Urinary bladder (tissue), 4 donors: Measurements from ENCODE around the gene SMYD3. TPM values are rescaled to one million over a fixed set of nuclear protein-coding genes. Genes with fewer than 3 reads are reported as not detected.

Experiments
- DNase-seq: peaks from one replicate; pipeline ENCODE4 v3.0.0-alpha.2; 2015; ENCODE audit errors: extremely low spot score
- H3K27ac ChIP-seq: one replicate; pipeline ENCODE4 v1.5.1; 2013; ENCODE audit warnings: low read depth, mild to moderate bottlenecking, moderate library complexity
- H3K36me3 ChIP-seq: one replicate; pipeline ENCODE4 v1.6.1; 2013; ENCODE audit warnings: mild to moderate bottlenecking, moderate library complexity; ENCODE audit not compliant: insufficient read depth
- H3K4me1 ChIP-seq: one replicate; pipeline ENCODE4 v1.6.1; 2013; ENCODE audit warnings: mild to moderate bottlenecking, moderate library complexity; ENCODE audit not compliant: insufficient read depth
- H3K4me3 ChIP-seq: one replicate; pipeline ENCODE4 v1.5.1; 2013; ENCODE audit warnings: low read depth, low read length
- WGBS: extraction: QIAGEN DNeasy Blood & Tissue Kit; methylation state at CpG from one replicate; pipeline ENCODE4 v1.1.7; 2013; 5-methylcytosine and 5-hydroxymethylcytosine counted together
- polyA plus RNA-seq: library from polyadenylated mRNA; stranded (reverse); fragments of 200-250 nt; gene quantifications from one replicate; pipeline ENCODE4 v1.2.3, GENCODE V29; 2013
- total RNA-seq: library from RNA; depleted of rRNA; stranded (reverse); fragments of >200 nt; gene quantifications from one replicate; pipeline ENCODE4 v1.2.3, GENCODE V29; 2014
- donor health status: healthy with polysubstance abuse.
- donor health status: healthy.

SMYD3 gene
- total and polyA plus RNA-seq, 2 donors, result 18.2 to 44.6 TPM

DNA sequence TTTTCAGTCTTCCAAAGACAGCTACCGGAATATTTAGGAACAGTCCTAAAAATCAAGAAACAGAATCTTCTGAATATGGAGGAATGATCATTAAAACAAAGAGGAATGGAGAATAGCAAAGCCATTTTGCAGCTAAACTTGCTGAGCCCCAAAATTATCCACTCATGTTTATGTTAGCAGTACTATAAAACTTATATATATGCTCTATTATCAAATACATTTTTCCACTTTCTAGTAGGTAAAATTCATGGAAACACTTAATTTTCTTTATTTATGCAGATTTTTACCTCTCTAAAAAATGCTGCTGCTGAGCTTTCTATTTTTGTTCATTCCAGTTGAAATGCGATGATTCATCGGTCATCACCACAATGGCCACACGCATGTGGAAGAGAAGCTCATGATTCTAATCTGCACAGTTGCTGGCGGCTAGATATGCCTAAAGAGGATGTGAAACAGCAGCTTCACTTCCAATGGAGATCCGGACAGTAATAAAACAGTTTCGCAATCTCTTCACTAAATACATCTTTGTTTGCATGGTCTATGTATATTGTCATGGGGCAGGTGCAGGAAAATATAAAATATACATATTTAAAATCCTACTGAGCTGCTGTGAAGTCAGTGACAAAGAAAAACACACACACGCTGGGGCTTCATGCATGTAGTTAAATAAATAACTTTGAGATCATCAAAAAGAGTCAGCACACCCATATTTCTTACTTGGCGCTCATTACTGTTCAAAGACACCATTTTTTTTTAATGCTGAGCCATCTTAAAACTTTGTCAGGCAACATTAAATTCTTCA lies 292.2 kb downstream of the SMYD3 start:
- no peak overlapping the region for H3K27ac ChIP-seq
- 53% methylated on average over 9 of the region's 9 CpGs for WGBS
- peak; percentile 7 for DNase-seq
- H3K36me3 ChIP-seq, result peaks cover 2% of the 10 kb centered on the region
- H3K4me3 ChIP-seq, result no peak overlapping the region
- no peaks in the 10 kb centered on the region for H3K4me1 ChIP-seq

DNA sequence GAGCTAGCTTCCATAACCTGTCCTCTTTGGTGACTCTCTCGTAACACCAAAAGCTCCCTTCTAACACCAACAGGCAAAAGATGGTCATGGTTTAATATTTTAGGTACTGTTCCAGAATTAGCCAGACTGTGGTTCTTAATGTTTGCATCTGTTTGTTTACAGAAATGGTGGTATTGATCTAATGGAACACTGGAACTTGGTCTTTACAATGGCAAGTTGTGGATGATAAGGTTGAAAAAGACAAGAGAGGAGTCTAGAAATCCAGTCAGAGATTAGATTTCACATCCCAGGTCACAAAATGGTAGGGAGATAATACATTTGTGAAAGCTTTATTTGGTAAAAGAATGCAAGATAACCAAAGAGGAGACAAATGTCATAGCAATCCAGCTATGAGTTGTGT lies 293.1 kb downstream of the SMYD3 start:
- 97% methylated on average over 1 of the region's 1 CpG for WGBS
- no peak overlapping the region for H3K4me3 ChIP-seq

DNA sequence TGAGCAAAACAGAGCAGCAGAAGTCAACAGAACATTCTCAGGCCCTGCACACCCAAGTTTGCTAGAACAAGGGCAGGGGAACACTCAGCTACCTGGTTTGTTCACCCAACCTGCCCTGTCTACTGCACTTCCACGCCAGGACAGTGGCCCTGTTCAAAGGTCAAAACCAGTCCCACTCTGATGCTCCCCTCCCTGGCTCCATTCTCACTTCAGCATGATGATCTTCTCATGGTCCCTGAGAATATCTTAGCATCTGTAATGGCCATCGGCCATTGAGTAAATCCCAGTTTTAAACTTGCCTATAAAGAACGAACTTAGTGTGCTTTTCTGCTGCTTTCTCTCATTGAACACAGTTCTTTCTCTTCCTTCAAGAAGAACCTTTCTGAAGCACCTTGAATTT lies 293.6 kb downstream of the SMYD3 start:
- Histone ChIP-seq H3K27ac (no peak overlapping the region), H3K36me3 (peaks cover 2% of the 10 kb centered on the region), H3K4me3 (no peak overlapping the region), H3K4me1 (no peaks in the 10 kb centered on the region)
- DNase-seq, result no peak
- 95% methylated on average over 3 of the region's 3 CpGs for WGBS

More for the DNA sequence above, 293.1 kb downstream of the SMYD3 start:
- H3K36me3 ChIP-seq, result peaks cover 2% of the 10 kb centered on the region
- no peaks in the 10 kb centered on the region for H3K4me1 ChIP-seq
- no peak overlapping the region for H3K27ac ChIP-seq
- DNase-seq, result no peak

DNA sequence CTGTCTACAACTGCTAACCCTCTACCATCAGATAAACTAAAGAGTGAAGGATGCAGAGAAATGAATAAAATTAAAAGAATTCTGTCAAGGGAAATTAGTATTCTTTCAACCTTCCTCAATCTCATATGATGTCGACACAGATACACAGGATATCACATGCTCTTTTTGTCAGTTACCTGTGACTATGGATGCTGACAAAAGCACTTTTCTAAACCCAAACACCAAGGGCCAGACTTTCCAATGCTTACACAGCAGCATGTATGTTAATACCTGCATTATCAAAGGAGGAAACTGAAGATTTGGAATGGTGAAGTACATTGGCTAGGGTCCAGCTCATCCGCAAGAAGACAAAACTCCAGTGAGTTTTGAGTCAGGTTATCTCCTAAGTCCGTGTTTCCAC lies 294.0 kb downstream of the SMYD3 start:
- DNase-seq, result no peak
- 89% methylated on average over 3 of the region's 3 CpGs for WGBS

DNA sequence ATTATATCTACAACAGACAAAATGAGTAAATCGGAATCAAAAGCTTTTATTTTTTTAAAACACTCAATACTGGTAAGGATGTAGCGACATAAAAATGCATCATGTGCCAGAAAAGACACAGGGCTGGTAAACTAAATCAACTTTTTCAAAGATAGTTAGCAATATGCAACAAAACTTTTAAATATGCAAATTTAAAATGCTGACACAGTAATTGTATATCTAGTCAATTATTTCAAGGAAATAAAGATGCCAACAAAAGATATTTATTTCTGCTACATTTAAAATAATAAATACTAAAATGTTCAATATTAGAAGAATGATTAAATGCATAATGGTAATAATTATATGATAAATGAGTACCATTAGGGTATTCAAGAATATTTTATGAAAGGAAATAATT lies 295.1 kb downstream of the SMYD3 start:
- 98% methylated on average over 2 of the region's 2 CpGs for WGBS
- peaks cover 2% of the 10 kb centered on the region for H3K36me3 ChIP-seq
- H3K27ac ChIP-seq, result no peak overlapping the region
- DNase-seq, result no peak
- H3K4me1 ChIP-seq, result no peaks in the 10 kb centered on the region
- H3K4me3 ChIP-seq, result no peak overlapping the region

More for the DNA sequence above, 294.0 kb downstream of the SMYD3 start:
- Histone ChIP-seq H3K4me1 (no peaks in the 10 kb centered on the region), H3K36me3 (peaks cover 2% of the 10 kb centered on the region), H3K27ac (no peak overlapping the region), H3K4me3 (no peak overlapping the region)

DNA sequence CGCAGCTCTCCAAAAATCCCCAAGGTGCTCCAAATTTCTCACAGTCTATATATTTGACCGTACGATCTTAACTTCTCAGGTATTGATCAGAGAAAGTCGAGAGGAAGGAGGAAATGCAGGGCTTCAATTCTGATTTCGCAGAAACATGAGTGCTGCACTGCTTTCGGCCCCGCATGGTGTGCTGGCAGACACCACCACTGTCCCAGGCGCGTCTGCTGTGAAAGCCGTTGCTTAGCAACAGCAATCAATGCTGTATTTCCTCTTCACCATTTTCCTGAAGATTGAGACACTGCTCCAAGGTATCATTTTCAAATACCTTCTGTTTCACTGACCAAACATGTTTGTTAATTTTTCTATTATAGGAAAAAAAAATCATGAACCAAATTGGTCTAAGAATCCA lies 296.3 kb downstream of the SMYD3 start:
- Histone ChIP-seq H3K27ac (no peak overlapping the region), H3K4me1 (no peaks in the 10 kb centered on the region), H3K36me3 (peaks cover 2% of the 10 kb centered on the region), H3K4me3 (no peak overlapping the region)
- no peak for DNase-seq
- 81% methylated on average over 10 of the region's 10 CpGs for WGBS

DNA sequence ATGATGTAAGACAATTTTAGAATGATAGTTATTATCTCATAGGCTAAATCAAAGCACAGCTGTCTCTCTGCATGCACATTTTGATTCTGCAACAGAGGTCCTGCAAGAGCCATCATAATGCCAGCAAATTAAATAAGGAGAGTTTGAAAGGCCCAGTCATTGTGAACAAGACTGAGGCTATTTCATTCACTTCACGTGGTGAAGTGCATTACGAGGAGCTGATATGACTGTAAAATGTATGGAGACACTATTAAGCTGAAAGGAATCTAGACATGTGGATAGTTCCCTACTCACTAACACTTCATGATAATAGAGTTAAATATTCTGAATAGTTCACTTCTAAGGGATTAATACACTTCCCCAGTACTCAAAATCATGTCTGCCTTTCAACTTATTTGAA lies 299.0 kb downstream of the SMYD3 start:
- H3K27ac ChIP-seq, result no peak overlapping the region
- H3K4me3 ChIP-seq, result no peak overlapping the region
- WGBS, result 76% methylated on average over 2 of the region's 2 CpGs
- no peaks in the 10 kb centered on the region for H3K4me1 ChIP-seq
- DNase-seq, result no peak
- H3K36me3 ChIP-seq, result peaks cover 2% of the 10 kb centered on the region

DNA sequence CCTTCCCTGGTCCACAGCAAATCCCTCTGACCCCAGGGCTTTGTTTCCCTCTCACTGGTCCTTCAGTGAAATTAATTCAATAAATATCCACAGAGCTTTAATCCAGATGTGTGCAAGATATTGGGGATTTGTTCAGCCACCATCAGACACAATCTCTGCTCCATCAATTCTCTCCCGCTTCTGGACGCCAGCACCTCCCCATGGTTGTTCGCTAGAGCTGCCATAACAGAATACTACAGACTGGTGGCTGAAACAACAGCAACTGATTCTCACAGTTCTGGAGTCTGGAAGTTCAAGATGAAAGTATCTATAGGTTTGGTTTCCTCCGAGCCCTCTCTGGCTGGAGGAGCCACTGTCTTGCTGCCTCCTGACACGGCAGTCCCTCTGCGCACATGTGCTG lies 303.9 kb downstream of the SMYD3 start:
- no peaks in the 10 kb centered on the region for H3K36me3 ChIP-seq
- WGBS, result 98% methylated on average over 6 of the region's 6 CpGs
- no peak for DNase-seq
- H3K27ac ChIP-seq, result no peak overlapping the region
- H3K4me3 ChIP-seq, result no peak overlapping the region
- H3K4me1 ChIP-seq, result no peaks in the 10 kb centered on the region

DNA sequence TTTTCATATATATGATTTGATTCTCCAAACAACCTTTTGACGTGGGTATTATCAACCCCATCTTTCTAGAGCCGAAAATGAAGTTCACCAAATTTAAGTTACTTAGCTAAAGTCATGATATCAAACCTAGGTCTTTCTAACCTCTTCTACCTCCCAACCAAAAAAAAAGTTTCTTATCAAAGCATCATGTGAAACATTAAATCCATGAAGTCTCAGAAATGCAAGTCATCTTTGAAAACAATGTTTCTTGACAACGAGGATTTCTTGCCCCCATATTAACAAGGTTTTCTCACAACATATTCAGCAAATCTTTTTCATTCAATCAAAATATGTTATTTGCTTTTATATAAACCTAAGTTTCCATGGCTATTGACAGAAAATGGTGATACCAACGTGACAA lies 306.3 kb downstream of the SMYD3 start:
- Histone ChIP-seq H3K4me1 (no peaks in the 10 kb centered on the region), H3K27ac (no peak overlapping the region), H3K36me3 (no peaks in the 10 kb centered on the region), H3K4me3 (no peak overlapping the region)
- 96% methylated on average over 4 of the region's 4 CpGs for WGBS
- DNase-seq, result no peak

DNA sequence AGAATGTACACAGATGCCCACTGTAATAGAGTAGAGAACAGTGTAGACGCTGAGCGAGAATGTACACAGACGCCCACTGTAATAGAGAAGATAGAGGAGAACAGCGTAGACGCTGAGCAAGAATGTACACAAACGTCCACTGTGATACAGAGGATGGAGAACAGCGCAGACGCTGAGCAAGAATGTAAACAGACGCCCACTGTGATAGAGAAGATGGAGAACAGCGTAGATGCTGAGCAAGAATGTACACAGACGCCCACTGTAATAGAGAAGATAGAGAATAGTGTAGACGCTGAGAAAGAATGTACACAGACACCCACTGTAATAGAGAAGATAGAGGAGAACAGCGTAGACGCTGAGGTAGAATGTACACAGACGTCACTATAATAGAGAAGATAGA lies 306.9 kb downstream of the SMYD3 start:
- Histone ChIP-seq H3K4me1 (no peaks in the 10 kb centered on the region), H3K27ac (no peak overlapping the region), H3K4me3 (no peak overlapping the region), H3K36me3 (no peaks in the 10 kb centered on the region)
- WGBS, result 87% methylated on average over 15 of the region's 15 CpGs
- DNase-seq, result no peak

DNA sequence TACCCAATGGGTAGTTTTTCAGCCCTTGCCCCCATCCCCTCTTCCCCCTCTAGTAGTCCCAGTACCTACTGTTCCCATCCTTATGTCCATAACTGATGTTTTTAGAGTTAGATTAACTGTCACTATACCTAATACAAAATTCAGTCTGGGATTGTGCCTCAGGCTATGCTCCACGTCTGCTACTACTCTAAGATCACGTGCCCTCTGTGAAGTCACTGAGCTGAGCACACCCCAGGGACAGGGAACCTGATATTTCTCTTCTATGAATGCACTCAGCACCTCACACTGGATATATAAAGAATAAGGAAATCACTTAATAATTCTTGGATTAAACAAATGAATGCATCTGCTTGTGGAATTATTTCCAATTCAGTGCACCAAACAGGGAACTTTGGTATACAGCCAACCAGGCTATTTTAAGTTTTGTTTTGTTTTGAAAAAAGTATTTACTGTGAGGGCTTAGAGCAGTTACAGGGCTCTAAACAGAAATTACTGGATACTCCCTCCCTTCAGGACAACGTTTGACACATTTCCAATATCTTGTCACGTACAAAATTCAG lies 307.9 kb downstream of the SMYD3 start:
- no peaks in the 10 kb centered on the region for H3K4me1 ChIP-seq
- WGBS, result 68% methylated on average over 4 of the region's 4 CpGs
- H3K36me3 ChIP-seq, result no peaks in the 10 kb centered on the region
- no peak overlapping the region for H3K27ac ChIP-seq
- DNase-seq, result no peak
- no peak overlapping the region for H3K4me3 ChIP-seq

DNA sequence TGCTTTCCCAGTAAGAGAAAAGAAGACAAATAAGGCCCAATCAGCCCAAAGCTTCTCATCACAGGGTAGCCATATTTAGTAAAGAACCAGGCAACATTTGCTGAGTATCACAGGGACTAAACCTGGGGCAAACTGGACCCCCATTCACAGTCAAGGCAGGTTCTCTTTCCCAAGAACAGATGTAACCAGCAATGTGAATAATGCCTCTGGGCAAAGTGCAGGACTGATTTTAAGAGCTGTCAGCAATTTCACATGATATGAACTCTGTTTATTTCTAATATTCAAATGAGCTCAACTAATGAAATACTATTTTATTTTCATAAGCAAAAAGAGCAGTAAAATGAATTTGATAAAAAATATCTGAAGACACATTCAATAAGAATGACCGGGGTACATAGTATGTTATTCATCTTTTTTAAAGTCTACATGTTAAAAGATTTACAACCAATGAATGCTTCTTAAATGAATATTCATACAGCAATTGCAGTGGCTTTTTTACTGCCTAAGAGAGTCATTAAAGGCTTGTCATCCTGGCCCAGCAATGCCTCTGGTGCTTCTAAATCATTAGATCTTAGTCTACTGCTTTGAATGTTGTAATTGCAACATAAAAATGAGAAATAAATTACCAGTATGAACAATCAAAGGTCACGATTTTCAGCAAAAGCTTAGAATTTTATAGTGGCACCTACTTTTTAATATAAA lies 308.8 kb downstream of the SMYD3 start:
- Histone ChIP-seq H3K27ac (no peak overlapping the region), H3K4me1 (no peaks in the 10 kb centered on the region), H3K4me3 (no peak overlapping the region), H3K36me3 (no peaks in the 10 kb centered on the region)
- no peak for DNase-seq
- 84% methylated on average over 2 of the region's 2 CpGs for WGBS

DNA sequence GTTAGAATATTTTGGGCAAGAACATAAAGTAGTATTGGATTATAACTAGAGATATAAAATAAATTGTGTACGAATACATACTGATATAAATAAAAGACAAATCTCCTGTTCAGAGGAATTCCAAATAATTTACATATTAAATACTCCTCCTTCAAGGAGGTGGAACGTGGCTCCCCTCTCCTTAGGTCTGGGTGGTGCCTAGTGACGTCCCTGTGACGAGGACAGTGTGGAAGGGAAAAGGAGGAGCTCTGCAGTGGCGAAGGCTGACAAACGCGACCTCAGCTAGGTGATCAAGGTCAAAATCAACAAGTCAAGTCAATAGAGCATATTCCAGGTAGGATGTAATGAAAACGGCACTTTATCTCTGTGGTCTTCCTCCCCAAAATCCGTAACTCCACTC lies 310.0 kb downstream of the SMYD3 start:
- DNase-seq, result no peak
- H3K4me1 ChIP-seq, result no peaks in the 10 kb centered on the region
- no peak overlapping the region for H3K4me3 ChIP-seq
- H3K27ac ChIP-seq, result no peak overlapping the region
- WGBS, result 93% methylated on average over 9 of the region's 9 CpGs
- no peaks in the 10 kb centered on the region for H3K36me3 ChIP-seq

DNA sequence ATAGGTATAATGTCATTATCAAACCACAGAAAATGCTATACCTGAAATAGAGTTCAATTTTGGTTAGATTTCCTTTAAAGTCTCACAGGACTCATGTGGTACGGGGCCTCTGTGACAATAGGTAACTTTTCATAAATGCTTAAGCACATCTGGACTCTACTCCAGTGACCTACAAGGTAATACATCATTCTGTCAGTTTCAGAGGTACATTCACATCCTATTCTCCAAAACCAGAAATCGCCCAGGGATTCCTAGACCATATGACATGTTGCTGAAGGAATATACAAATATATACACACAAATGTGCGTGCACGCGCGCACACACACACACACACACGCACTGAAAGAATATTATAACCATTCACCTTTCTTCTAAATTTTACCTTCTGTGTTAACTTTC lies 311.8 kb downstream of the SMYD3 start:
- Histone ChIP-seq H3K4me1 (no peaks in the 10 kb centered on the region), H3K4me3 (no peak overlapping the region), H3K36me3 (no peaks in the 10 kb centered on the region), H3K27ac (no peak overlapping the region)
- 94% methylated on average over 7 of the region's 7 CpGs for WGBS
- no peak for DNase-seq
